NB4 (cell line): ENCODE data around the gene MPND.

ENCODE experiments used
- DNase-seq: peaks from one replicate; pipeline ENCODE4 v3.0.0; 2010; ENCODE audit warnings: low read depth
- H3K4me3 ChIP-seq: one replicate; pipeline ENCODE4 v1.5.1; 2011; ENCODE audit warnings: mild to moderate bottlenecking, low read depth, low read length, moderate library complexity
- CTCF ChIP-seq: IDR thresholded peaks from one replicate; pipeline ENCODE4 v1.5.1; 2012; ENCODE audit warnings: low read depth, low read length
- MAX ChIP-seq: IDR thresholded peaks from 2 replicates; pipeline ENCODE4 v1.6.1; 2011; ENCODE audit warnings: low read depth, low read length
- MYC ChIP-seq: IDR thresholded peaks from 2 replicates; pipeline ENCODE4 v1.6.1; 2011; ENCODE audit warnings: low read depth, low read length
- POLR2A ChIP-seq: IDR thresholded peaks from 2 replicates; pipeline ENCODE4 v1.6.1; 2011; ENCODE audit warnings: mild to moderate bottlenecking; ENCODE audit not compliant: insufficient read length; ENCODE audit errors: extremely low read depth

Gene MPND

DNA sequence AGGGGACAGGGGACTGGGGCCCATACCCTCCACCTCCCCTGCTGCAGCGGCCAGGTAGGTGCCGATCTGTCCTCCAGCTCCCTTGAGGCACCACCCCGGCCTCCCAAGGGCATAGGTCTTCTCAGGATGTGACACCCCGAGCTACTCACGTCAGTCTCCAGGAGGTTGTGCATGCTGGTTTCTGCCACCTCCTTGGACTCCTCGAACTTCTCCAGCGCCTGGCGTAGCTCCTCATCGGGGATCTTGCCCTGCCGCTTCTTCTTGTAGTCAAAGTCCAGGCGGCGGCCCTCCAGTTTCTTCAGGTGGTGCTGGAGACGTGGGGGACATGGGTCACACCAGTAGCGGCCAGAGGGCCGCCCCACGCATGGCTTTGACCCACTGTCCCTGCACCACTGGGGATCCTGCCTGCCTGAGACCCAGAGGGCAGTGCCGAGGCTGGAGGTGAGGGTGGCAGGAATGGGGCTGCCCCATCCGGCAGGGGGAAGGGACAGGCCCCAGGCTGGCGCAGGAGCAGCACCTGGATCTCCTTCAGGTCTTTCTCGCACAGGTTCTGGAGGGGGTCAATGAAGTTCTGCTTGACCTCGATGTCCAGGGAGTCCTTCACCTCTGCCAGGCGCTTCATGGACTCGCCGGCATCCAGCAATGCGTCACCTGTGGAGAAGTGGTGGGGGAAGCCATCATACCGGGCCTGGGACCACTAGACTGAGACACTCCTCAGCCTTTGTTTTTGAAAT is 20.4 kb downstream of the MPND start:
- TF ChIP-seq POLR2A: no peak
- H3K4me3 ChIP-seq: no peak overlapping the region
- DNase-seq: no peak

- no peak for TF ChIP-seq MAX
- TF ChIP-seq CTCF: no peak
- TF ChIP-seq POLR2A: no peak
- no peak for TF ChIP-seq MYC
These were observed 22.0 kb downstream of the MPND start for GRCh38 chr19:4365341-4365740.

GRCh38 chr19:4365791-4366665 is 22.7 kb downstream of the MPND start:
- DNase-seq: no peak
- TF ChIP-seq CTCF: no peak
- H3K4me3 ChIP-seq: no peak overlapping the region

More at GRCh38 chr19:4365341-4365740, 22.0 kb downstream of the MPND start:
- no peak for DNase-seq
- no peak overlapping the region for H3K4me3 ChIP-seq

DNA sequence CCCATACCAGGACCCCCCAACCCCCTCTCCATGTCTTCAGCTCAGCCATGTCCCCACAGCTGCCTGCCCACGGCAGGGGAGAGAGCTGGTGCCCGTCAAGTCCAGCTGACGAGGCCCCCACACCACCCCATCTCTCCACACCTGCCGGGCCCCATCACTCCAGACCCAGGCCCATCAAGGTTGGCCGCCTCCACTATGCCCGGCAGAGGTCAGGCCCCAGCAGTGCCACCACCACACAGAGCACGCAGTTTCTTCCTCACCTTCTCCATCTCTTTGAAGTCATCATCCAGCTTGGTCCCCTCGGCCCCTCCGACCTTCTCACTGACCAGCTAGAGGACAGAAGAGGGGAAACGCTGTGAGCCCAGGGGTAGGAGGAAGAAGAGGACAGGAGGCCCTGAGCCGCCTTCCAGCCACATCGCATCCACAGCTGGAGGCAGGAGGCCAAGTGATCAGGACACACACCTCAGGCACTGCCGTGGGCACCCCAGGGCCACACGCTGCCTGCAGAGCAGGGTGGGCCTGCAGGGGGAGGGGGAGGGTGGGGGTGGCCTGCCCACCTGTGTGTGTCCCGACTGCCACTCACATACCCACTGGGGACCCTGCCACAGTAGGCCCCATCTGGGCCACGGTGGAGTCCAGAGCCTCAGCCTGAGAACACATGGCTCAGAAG is 23.4 kb downstream of the MPND start:
- TF ChIP-seq MAX: no peak
- TF ChIP-seq MYC: no peak
- TF ChIP-seq POLR2A: no peak
- no peak for TF ChIP-seq CTCF
- DNase-seq: no peak
- H3K4me3 ChIP-seq: no peak overlapping the region

- TF ChIP-seq CTCF (no peak), MYC (no peak), MAX (no peak), POLR2A (no peak)
- DNase-seq: no peak
These were observed 24.0 kb downstream of the MPND start for GRCh38 chr19:4367336-4367723.

GRCh38 chr19:4367781-4368127 is 24.4 kb downstream of the MPND start:
- H3K4me3 ChIP-seq: no peak overlapping the region
- DNase-seq: no peak
- TF ChIP-seq MAX (no peak), CTCF (no peak), POLR2A (no peak)

More at GRCh38 chr19:4367336-4367723, 24.0 kb downstream of the MPND start:
- no peak overlapping the region for H3K4me3 ChIP-seq
